Thyroid gland (tissue), 4 donors: ENCODE results near the gene FSTL4. TPM values are rescaled to one million over a fixed set of nuclear protein-coding genes. Genes with fewer than 3 reads are reported as not detected.

Experiments used
- DNase-seq, 2 donors: peaks; one replicate each; pipeline ENCODE4 v3.0.0-alpha.2; 2019
- H3K27ac ChIP-seq, 3 donors: fragments of 200-600 bp; sonication (generic); 1 replicate in 2 of 3; 2 replicates in 1 of 3; pipeline ENCODE4 v1.5.1; 2016 to 2019; ENCODE audit warnings: mild to moderate bottlenecking in 1 of 3, moderate library complexity in 1 of 3
- H3K27me3 ChIP-seq: fragments of 200-600 bp; sonication (generic); one replicate; pipeline ENCODE4 v1.5.1; 2019
- H3K36me3 ChIP-seq, 2 donors: fragments of 200-600 bp; sonication (generic); one replicate each; pipeline ENCODE4 v1.5.1; 2016 to 2019
- H3K4me1 ChIP-seq, 2 donors: fragments of 200-600 bp; sonication (generic); one replicate each; pipeline ENCODE4 v1.5.1; 2017 to 2019
- H3K4me3 ChIP-seq, 3 donors: fragments of 200-600 bp; sonication (generic); replicated peaks in 1 of 3; 1 replicate in 2 of 3; 2 replicates in 1 of 3; pipeline ENCODE4 v1.5.1; 2016; ENCODE audit warnings: mild to moderate bottlenecking in 1 of 3
- H3K9me3 ChIP-seq: fragments of 200-600 bp; sonication (generic); one replicate; pipeline ENCODE4 v1.5.1; 2017
- POLR2A ChIP-seq, 2 donors: fragments of 450-650 bp; IDR thresholded peaks; one replicate each; pipeline ENCODE4 v1.6.1; 2017; ENCODE audit warnings: antibody characterized with exemption in 2 of 2, mild to moderate bottlenecking in 2 of 2, moderate library complexity in 1 of 2
- WGBS, 2 donors: methylation state at CpG; one replicate each; pipeline ENCODE4 v1.1.5; 2017; 5-methylcytosine and 5-hydroxymethylcytosine counted together
- intact Hi-C: fragments of 100-400 bp; cut with DNase I; formaldehyde crosslinking; loops from one replicate; pipeline ENCODE4 v1.15.1; 2023
- total RNA-seq, 4 donors: library from RNA; depleted of rRNA; stranded (reverse); fragments of >200 nt; gene quantifications; one replicate each; pipeline ENCODE4 v1.2.3, GENCODE V29; 2016
- TF ChIP-seq, protein P1 (sequence below), 6 experiments: fragments of 200-600 bp in 3 of 6; fragments of 450-650 bp in 3 of 6; sonication (generic) in 3 of 6; IDR thresholded peaks; one replicate each; pipeline ENCODE4 v1.5.1; 2016 to 2019; ENCODE audit warnings: antibody characterized with exemption in 6 of 6, mild to moderate bottlenecking in 2 of 6, inconsistent platforms in 1 of 6, moderate library complexity in 1 of 6

FSTL4 gene
- total RNA-seq, 4 donors from 2014 or later, result 0.10 to 0.13 TPM; not detected in 2

GRCh38 chr5:133461796-133462516 is 150.4 kb downstream of the FSTL4 start:
- Histone ChIP-seq H3K27ac (no peak overlapping the region), H3K4me3 (no peak overlapping the region), H3K27me3 (no peaks in the 10 kb centered on the region), H3K4me1 (no peaks in the 10 kb centered on the region), H3K36me3 (no peaks in the 10 kb centered on the region), H3K9me3 (no peaks in the 10 kb centered on the region)
- TF ChIP-seq, protein P1, sequence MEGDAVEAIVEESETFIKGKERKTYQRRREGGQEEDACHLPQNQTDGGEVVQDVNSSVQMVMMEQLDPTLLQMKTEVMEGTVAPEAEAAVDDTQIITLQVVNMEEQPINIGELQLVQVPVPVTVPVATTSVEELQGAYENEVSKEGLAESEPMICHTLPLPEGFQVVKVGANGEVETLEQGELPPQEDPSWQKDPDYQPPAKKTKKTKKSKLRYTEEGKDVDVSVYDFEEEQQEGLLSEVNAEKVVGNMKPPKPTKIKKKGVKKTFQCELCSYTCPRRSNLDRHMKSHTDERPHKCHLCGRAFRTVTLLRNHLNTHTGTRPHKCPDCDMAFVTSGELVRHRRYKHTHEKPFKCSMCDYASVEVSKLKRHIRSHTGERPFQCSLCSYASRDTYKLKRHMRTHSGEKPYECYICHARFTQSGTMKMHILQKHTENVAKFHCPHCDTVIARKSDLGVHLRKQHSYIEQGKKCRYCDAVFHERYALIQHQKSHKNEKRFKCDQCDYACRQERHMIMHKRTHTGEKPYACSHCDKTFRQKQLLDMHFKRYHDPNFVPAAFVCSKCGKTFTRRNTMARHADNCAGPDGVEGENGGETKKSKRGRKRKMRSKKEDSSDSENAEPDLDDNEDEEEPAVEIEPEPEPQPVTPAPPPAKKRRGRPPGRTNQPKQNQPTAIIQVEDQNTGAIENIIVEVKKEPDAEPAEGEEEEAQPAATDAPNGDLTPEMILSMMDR (IDR thresholded peaks at IDR 0.05), result no peak
- TF ChIP-seq POLR2A (IDR thresholded peaks at IDR 0.05), result no peak
- 84 to 90% methylated on average over 5 of the region's 5 CpGs for WGBS, 2 donors
- intact Hi-C loops, result no loop called here
- DNase-seq, result no peak

- no peaks in the 10 kb centered on the region for H3K36me3 ChIP-seq
- no peaks in the 10 kb centered on the region for H3K4me1 ChIP-seq
- no peaks in the 10 kb centered on the region for H3K27me3 ChIP-seq
- intact Hi-C loops, result no loop called here
- H3K27ac ChIP-seq, result no peak overlapping the region
- WGBS, 2 donors, result 59 to 63% methylated on average over 12 of the region's 12 CpGs
- no peak for TF ChIP-seq POLR2A (IDR thresholded peaks at IDR 0.05)
- TF ChIP-seq, protein P1 (IDR thresholded peaks at IDR 0.05), result peak in 2 of 6 experiments; percentile 24 to 43
- DNase-seq, result no peak
- H3K4me3 ChIP-seq, result no peak overlapping the region
- no peaks in the 10 kb centered on the region for H3K9me3 ChIP-seq
Measured at GRCh38 chr5:133460172-133460758, 152.1 kb downstream of the FSTL4 start.

- H3K9me3 ChIP-seq, result no peaks in the 10 kb centered on the region
Measured at GRCh38 chr5:133459474-133460160, 152.7 kb downstream of the FSTL4 start.

DNA sequence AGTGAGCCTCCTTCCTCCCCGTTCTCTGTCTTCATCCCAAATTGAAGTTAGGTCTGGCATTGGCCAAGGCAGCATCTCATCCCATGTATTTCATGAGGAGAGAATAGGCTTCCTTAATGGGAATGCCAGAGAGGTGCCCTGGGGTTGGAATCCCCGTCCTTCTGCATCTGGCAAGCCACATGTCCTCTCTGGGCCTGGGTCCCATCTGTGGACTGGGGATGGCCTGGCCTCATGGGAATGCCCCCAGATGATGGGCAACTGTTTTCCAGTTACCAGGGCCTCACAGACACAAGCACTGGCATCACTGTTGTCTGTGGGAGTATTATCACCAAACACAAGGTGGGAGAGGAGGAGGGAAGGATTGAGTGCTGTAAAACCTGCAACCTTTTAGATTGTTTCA is 153.9 kb downstream of the FSTL4 start:
- intact Hi-C loops, result no loop called here
- no peak for DNase-seq
- Histone ChIP-seq H3K4me3 (no peak overlapping the region), H3K27me3 (no peaks in the 10 kb centered on the region), H3K4me1 (no peaks in the 10 kb centered on the region), H3K27ac (no peak overlapping the region), H3K36me3 (no peaks in the 10 kb centered on the region), H3K9me3 (no peaks in the 10 kb centered on the region)
- TF ChIP-seq, protein P1 (IDR thresholded peaks at IDR 0.05), result no peak
- TF ChIP-seq POLR2A (IDR thresholded peaks at IDR 0.05), result no peak
- 94 to 100% methylated on average over 2 of the region's 2 CpGs for WGBS, 2 donors

More at GRCh38 chr5:133459474-133460160, 152.7 kb downstream of the FSTL4 start:
- Histone ChIP-seq H3K36me3 (no peaks in the 10 kb centered on the region), H3K27me3 (no peaks in the 10 kb centered on the region), H3K4me3 (no peak overlapping the region), H3K4me1 (no peaks in the 10 kb centered on the region), H3K27ac (no peak overlapping the region)
- intact Hi-C loops, result no loop called here
- DNase-seq, result no peak
- WGBS, 2 donors, result 85 to 88% methylated on average over 7 of the region's 7 CpGs
- TF ChIP-seq, protein P1 (IDR thresholded peaks at IDR 0.05), result no peak
- no peak for TF ChIP-seq POLR2A (IDR thresholded peaks at IDR 0.05)
